Endothelial cell of umbilical vein (primary cell): ENCODE data around the gene LDAF1. TPM values are rescaled to one million over a fixed set of nuclear protein-coding genes. Genes with fewer than 3 reads are reported as not detected.

ENCODE experiments used
- BruUV-seq: library from RNA; stranded (reverse); fragments of 400-500 nt; replicated peaks from 2 replicates; lab custom pipeline; 2021; lab: Mats Ljungman, UMichigan
- CTCF ChIA-PET: fragments of 300-600, 350-600 bp; sonication (Branson Sonifier 250); formaldehyde crosslinking; loops from one replicate; lab custom pipeline; 2021; ENCODE audit warnings: antibody characterized with exemption, inconsistent platforms; lab: Charles Lee
- POLR2A ChIA-PET: fragments of 300-600, 350-600 bp; sonication (Branson Sonifier 250); formaldehyde crosslinking; loops from one replicate; lab custom pipeline; 2021; ENCODE audit warnings: antibody characterized with exemption, inconsistent platforms; lab: Charles Lee
- DNase-seq: peaks from one replicate; pipeline ENCODE4 v3.0.0-alpha.2; 2011; ENCODE audit warnings: low read depth, low spot score
- FAIRE-seq: peaks from 2 replicates; lab custom pipeline; 2011; peaks lifted over from hg19 to GRCh38; lab: Jason Lieb, UNC
- H2AFZ ChIP-seq: 2 replicates; pipeline ENCODE4 v1.6.0; 2012; ENCODE audit warnings: low read depth, low read length, control low read depth, inconsistent platforms
- H3K27ac ChIP-seq: 2 replicates; pipeline ENCODE4 v1.5.1; 2011; ENCODE audit warnings: low read depth, mild to moderate bottlenecking, control low read depth, low read length, moderate library complexity; ENCODE audit not compliant: insufficient read depth
- H3K27me3 ChIP-seq, 2 experiments: 2 replicates each; pipeline versions ENCODE4 v1.6.0 to v1.6.1; 2011; ENCODE audit warnings: low read length in 2 of 2, mixed read lengths in 1 of 2; ENCODE audit not compliant: control insufficient read depth in 2 of 2, insufficient read depth in 2 of 2
- H3K36me3 ChIP-seq, 2 experiments: 2 replicates in 1 of 2; 3 replicates in 1 of 2; pipeline ENCODE4 v1.5.1; 2011; ENCODE audit warnings: low read length in 2 of 2, mild to moderate bottlenecking in 1 of 2, moderate library complexity in 1 of 2; ENCODE audit not compliant: control insufficient read depth in 2 of 2, insufficient read depth in 2 of 2; ENCODE audit errors: extremely low read depth in 1 of 2
- H3K4me1 ChIP-seq: 3 replicates; pipeline ENCODE4 v1.5.1; 2011; ENCODE audit warnings: mild to moderate bottlenecking, low read length; ENCODE audit not compliant: control insufficient read depth, insufficient read depth; ENCODE audit errors: extremely low read depth
- H3K4me2 ChIP-seq: 2 replicates; pipeline ENCODE4 v1.6.1; 2011; ENCODE audit warnings: low read length, control low read depth, mixed read lengths; ENCODE audit not compliant: insufficient read depth
- H3K4me3 ChIP-seq, 3 experiments: fragments of 200-600 bp in 1 of 3; sonication (generic), shearing (Covaris generic) in 1 of 3; replicated peaks in 1 of 3; 2 replicates each; pipeline ENCODE4 v1.5.1; 2011 to 2016; ENCODE audit warnings: control low read depth in 3 of 3, low read length in 3 of 3, mild to moderate bottlenecking in 2 of 3, inconsistent platforms in 1 of 3, low read depth in 1 of 3, moderate library complexity in 1 of 3; ENCODE audit not compliant: insufficient read depth in 1 of 3
- H3K79me2 ChIP-seq: 2 replicates; pipeline ENCODE4 v1.6.0; 2012; ENCODE audit warnings: low read length, inconsistent platforms; ENCODE audit not compliant: control insufficient read depth, insufficient read depth
- H3K9ac ChIP-seq: replicated peaks from 2 replicates; pipeline ENCODE3; 2011; ENCODE audit warnings: low read length, control low read depth; ENCODE audit not compliant: insufficient read depth; ENCODE audit errors: extremely low read depth
- H3K9me1 ChIP-seq: replicated peaks from 3 replicates; pipeline ENCODE4 v1.6.0; 2011; ENCODE audit warnings: mild to moderate bottlenecking, low read length; ENCODE audit not compliant: control insufficient read depth, insufficient read depth; ENCODE audit errors: extremely low read depth
- H3K9me3 ChIP-seq: replicated peaks from 2 replicates; pipeline ENCODE4 v1.5.1; 2012; ENCODE audit warnings: low read length, inconsistent platforms; ENCODE audit not compliant: control insufficient read depth, insufficient read depth
- H4K20me1 ChIP-seq: replicated peaks from 2 replicates; pipeline ENCODE3; 2011; ENCODE audit warnings: mild to moderate bottlenecking, low read length; ENCODE audit not compliant: control insufficient read depth, insufficient read depth; ENCODE audit errors: extremely low read depth
- CTCF ChIP-seq, 2 donors: IDR thresholded peaks; 1 replicate in 1 of 2; 2 replicates in 1 of 2; pipeline ENCODE4 v1.5.1; 2011; ENCODE audit warnings: low read length in 2 of 2, mild to moderate bottlenecking in 2 of 2, moderate library complexity in 2 of 2, control low read depth in 1 of 2, inconsistent platforms in 1 of 2, low read depth in 1 of 2; ENCODE audit not compliant: insufficient read depth in 1 of 2; ENCODE audit errors: extremely low read depth in 1 of 2
- EZH2 ChIP-seq: IDR thresholded peaks from 2 replicates; pipeline ENCODE4 v1.6.1; 2012; ENCODE audit warnings: borderline replicate concordance, low read depth, mild to moderate bottlenecking, moderate library complexity, low read length, inconsistent platforms; ENCODE audit not compliant: severe bottlenecking
- FOS ChIP-seq: IDR thresholded peaks from 2 replicates; pipeline ENCODE4 v1.6.1; 2011; ENCODE audit warnings: mild to moderate bottlenecking, low read length, moderate library complexity, borderline replicate concordance; ENCODE audit not compliant: insufficient read depth
- GATA2 ChIP-seq: IDR thresholded peaks from 2 replicates; pipeline ENCODE4 v1.7.0; 2011; ENCODE audit warnings: low read depth, mild to moderate bottlenecking, moderate library complexity, mixed read lengths, low read length; ENCODE audit not compliant: insufficient read length, insufficient read depth
- JUN ChIP-seq: IDR thresholded peaks from 2 replicates; pipeline ENCODE4 v1.6.1; 2011; ENCODE audit warnings: borderline replicate concordance, low read depth; ENCODE audit not compliant: insufficient read length, insufficient read depth
- MAX ChIP-seq: IDR thresholded peaks from 2 replicates; pipeline ENCODE4 v1.6.1; 2011; ENCODE audit not compliant: insufficient read depth, insufficient read length
- MYC ChIP-seq: IDR thresholded peaks from one replicate; pipeline ENCODE4 v1.6.1; 2011; ENCODE audit warnings: mild to moderate bottlenecking, low read depth, low read length
- POLR2A ChIP-seq: IDR thresholded peaks from 2 replicates; pipeline ENCODE4 v1.6.1; 2012; ENCODE audit warnings: low read depth, mild to moderate bottlenecking, control low read depth, low read length
- POLR2AphosphoS5 ChIP-seq: IDR thresholded peaks from 2 replicates; pipeline ENCODE4 v1.6.1; 2012; ENCODE audit warnings: low read depth, mild to moderate bottlenecking, control low read depth, low read length, moderate library complexity; ENCODE audit not compliant: insufficient read depth
- dilution Hi-C: fragments of 300-500 bp; cut with MboI; formaldehyde crosslinking; loops from one replicate; pipeline ENCODE4 v1.15.0; 2019; ENCODE audit warnings: low sequenced_read_pairs; ENCODE audit not compliant: extremely low pct_ligation_motif_present
- intact Hi-C: fragments of 100-400 bp; cut with micrococcal nuclease; formaldehyde crosslinking; loops from one replicate; pipeline ENCODE4 v1.10.0; 2022
- polyA plus RNA-seq, 4 experiments: library from polyadenylated mRNA; depleted of rRNA in 3 of 4; stranded (reverse) in 3 of 4; unstranded in 1 of 4; fragments of >200 nt; gene quantifications; 2 replicates each; pipeline versions ENCODE4 v1.2.1 to v1.2.3, GENCODE V29; 2011 to 2012; ENCODE audit warnings: missing spikeins in 1 of 4
- total RNA-seq: library from RNA; stranded (reverse); gene quantifications from 2 replicates; pipeline ENCODE4 v1.2.3, GENCODE V29; 2021

Gene LDAF1
- total and polyA plus RNA-seq, 2 donors (not counting 3 experiments of a cell fraction or from before 2014, with no cell fraction given): 20.4 to 37.5 TPM

GRCh38 chr16:21203155-21203797 is 44.8 kb downstream of the LDAF1 start:
- H3K27me3 ChIP-seq: peaks cover 5% of the 10 kb centered on the region in 2 experiments
- H3K9me3 ChIP-seq: no peaks in the 10 kb centered on the region
- TF ChIP-seq FOS (no peak), POLR2A (no peak), POLR2AphosphoS5 (no peak), CTCF (IDR thresholded peaks at IDR 0.05; ENCODE audit: extremely low read depth in 1 of 2, insufficient read depth in 1 of 2, low read depth in 1 of 2, low read length in 2 of 2) (no peak), MAX (no peak), EZH2 (no peak), GATA2 (no peak), MYC (no peak), JUN (no peak)
- H4K20me1 ChIP-seq: no peaks in the 10 kb centered on the region
- no peak for DNase-seq
- no peak overlapping the region for H3K27ac ChIP-seq
- no TSS peak for BruUV-seq
- H3K79me2 ChIP-seq: no peaks in the 10 kb centered on the region
- H3K9ac ChIP-seq: no peak overlapping the region
- intact Hi-C loops: no loop called here
- no peaks in the 10 kb centered on the region for H3K36me3 ChIP-seq
- H2AFZ ChIP-seq: no peak overlapping the region
- no peak for FAIRE-seq
- no peak overlapping the region for H3K4me2 ChIP-seq
- no peaks in the 10 kb centered on the region for H3K9me1 ChIP-seq
- POLR2A ChIA-PET: no interaction called here
- dilution Hi-C loops: no loop called here
- no peak overlapping the region for H3K4me3 ChIP-seq
- CTCF ChIA-PET: interaction anchor here (0.8 kb wide), 1 partner anchor 15 kb away, joined by 3 read pairs; no protein-coding TSS in a partner anchor
- no peaks in the 10 kb centered on the region for H3K4me1 ChIP-seq
